Measurements from ENCODE around the gene ZNF516.

GRCh38 chr18:76318607-76319006 is 176.4 kb downstream of the ZNF516 start:
- TF ChIP-seq, protein P1, sequence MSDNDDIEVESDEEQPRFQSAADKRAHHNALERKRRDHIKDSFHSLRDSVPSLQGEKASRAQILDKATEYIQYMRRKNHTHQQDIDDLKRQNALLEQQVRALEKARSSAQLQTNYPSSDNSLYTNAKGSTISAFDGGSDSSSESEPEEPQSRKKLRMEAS (IDR thresholded peaks at IDR 0.05): no peak
- TF ChIP-seq CREB1 (IDR thresholded peaks at IDR 0.05; ENCODE audit: low read depth) (no peak), YY1 (IDR thresholded peaks at IDR 0.05; ENCODE audit: low read depth) (no peak), EP300 (IDR thresholded peaks at IDR 0.05; ENCODE audit: borderline replicate concordance) (no peak), TAF1 (IDR thresholded peaks at IDR 0.05; ENCODE audit: low read depth) (no peak), RAD21 (IDR thresholded peaks at IDR 0.05; ENCODE audit: low read depth) (no peak), CEBPB (IDR thresholded peaks at IDR 0.05) (no peak), REST (IDR thresholded peaks at IDR 0.05; ENCODE audit: low read depth) (no peak)
- TF ChIP-seq, protein P2, sequence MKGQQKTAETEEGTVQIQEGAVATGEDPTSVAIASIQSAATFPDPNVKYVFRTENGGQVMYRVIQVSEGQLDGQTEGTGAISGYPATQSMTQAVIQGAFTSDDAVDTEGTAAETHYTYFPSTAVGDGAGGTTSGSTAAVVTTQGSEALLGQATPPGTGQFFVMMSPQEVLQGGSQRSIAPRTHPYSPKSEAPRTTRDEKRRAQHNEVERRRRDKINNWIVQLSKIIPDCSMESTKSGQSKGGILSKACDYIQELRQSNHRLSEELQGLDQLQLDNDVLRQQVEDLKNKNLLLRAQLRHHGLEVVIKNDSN (IDR thresholded peaks at IDR 0.05): no peak
